Liver (tissue), 3 donors: ENCODE measurements around the gene PGBD2.
"Not testable (repeated sequence)": the region's sequence is repeated elsewhere in the genome, so short reads cannot be mapped to it uniquely, and the experiment has no call there.

Experiments
- ATF3 ChIP-seq: IDR thresholded peaks from 2 replicates; pipeline ENCODE4 v1.6.1; 2016; ENCODE audit warnings: antibody characterized with exemption
- CTCF ChIP-seq: fragments of 150-350 bp; IDR thresholded peaks from 2 replicates; pipeline ENCODE4 v1.5.1; 2017; ENCODE audit warnings: improper control_type of control experiment, low read depth, low read length; ENCODE audit not compliant: missing input control
- EGR1 ChIP-seq, 2 donors: IDR thresholded peaks; 2 replicates each; pipeline ENCODE4 v1.6.1; 2016 to 2018; ENCODE audit warnings: antibody characterized with exemption in 2 of 2, low read depth in 2 of 2
- GABPA ChIP-seq, 2 donors: IDR thresholded peaks in 1 of 2; conservative IDR thresholded peaks in 1 of 2; 2 replicates each; pipeline ENCODE4 v1.6.1; 2016; ENCODE audit warnings: antibody characterized with exemption in 2 of 2, mild to moderate bottlenecking in 1 of 2, moderate library complexity in 1 of 2
- HNF4G ChIP-seq: IDR thresholded peaks from 2 replicates; pipeline ENCODE4 v1.6.1; 2016; ENCODE audit warnings: antibody characterized with exemption
- JUND ChIP-seq, 2 donors: IDR thresholded peaks; 2 replicates each; pipeline ENCODE4 v1.6.1; 2016; ENCODE audit warnings: antibody characterized with exemption in 2 of 2
- MAX ChIP-seq: IDR thresholded peaks from 2 replicates; pipeline ENCODE4 v1.6.1; 2016; ENCODE audit warnings: antibody characterized with exemption
- RAD21 ChIP-seq, 2 donors: IDR thresholded peaks; 2 replicates each; pipeline ENCODE4 v1.6.1; 2016; ENCODE audit warnings: antibody characterized with exemption in 2 of 2, mild to moderate bottlenecking in 2 of 2
- REST ChIP-seq: IDR thresholded peaks from 2 replicates; pipeline ENCODE4 v1.6.1; 2016; ENCODE audit warnings: antibody characterized with exemption, mild to moderate bottlenecking
- YY1 ChIP-seq: IDR thresholded peaks from 2 replicates; pipeline ENCODE4 v1.6.1; 2016; ENCODE audit warnings: antibody characterized with exemption, mild to moderate bottlenecking
- donor health status: healthy.
- donor health status: healthy.

- not testable (repeated sequence) for TF ChIP-seq CTCF; RAD21 (IDR thresholded peaks at IDR 0.05); HNF4G; GABPA (IDR thresholded peaks at IDR 0.05 in 1 of 2, conservative IDR thresholded peaks at IDR 0.05 in 1 of 2); EGR1 (IDR thresholded peaks at IDR 0.05; ENCODE audit: low read depth in 2 of 2); JUND (IDR thresholded peaks at IDR 0.05); ATF3; YY1; MAX; REST
Measured at GRCh38 chr1:248945453-248945852, 39.4 kb downstream of the PGBD2 start.
